SIG-M5 (cell line): ENCODE data around the gene DOCK8.
"Not testable (repeated sequence)": the region's sequence is repeated elsewhere in the genome, so short reads cannot be mapped to it uniquely, and the experiment has no call there.

ENCODE experiments used
- DNase-seq: peaks from one replicate; lab custom pipeline; 2025; lab: John Stamatoyannopoulos, UW

Gene DOCK8

DNA sequence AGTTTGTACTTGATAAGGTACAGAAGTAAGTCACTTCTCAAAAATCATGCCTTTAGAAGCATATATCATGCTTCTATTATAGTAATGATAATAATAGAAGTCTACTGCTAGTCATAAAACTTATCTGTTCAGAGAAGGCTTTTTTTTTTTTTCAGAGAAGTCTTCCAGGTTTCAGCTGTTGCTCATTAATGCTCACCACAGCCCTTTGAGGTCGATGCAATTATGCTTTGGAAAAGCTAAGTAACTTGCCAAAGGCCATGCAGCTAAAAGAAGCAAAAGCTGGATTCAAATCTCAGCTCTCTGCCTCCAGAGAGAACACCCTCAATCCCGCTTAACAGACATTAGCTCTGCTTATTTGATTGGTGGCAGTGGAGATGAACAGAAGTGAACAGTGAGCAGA is 150.8 kb downstream of the DOCK8 start:
- DNase-seq: no peak

DNA sequence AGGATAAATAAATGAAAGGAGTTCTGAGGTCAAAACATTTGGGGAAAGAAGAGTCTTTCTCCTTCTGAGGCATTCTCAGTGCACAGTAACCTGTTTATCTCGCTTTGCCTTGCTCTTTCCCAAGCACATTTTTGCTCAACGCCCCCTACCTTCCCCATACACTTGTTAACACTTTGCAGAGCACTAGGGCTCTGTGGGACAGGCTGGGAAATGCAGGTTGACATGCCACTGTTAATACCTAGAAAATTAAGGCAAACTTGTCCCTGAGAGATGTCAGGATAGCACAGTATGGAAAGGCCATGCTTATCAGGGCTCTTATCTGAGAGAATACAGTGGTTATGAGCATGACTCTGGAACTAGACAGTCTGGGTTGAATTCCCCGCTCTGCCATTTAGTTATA is 152.0 kb downstream of the DOCK8 start:
- DNase-seq: no peak

DNA sequence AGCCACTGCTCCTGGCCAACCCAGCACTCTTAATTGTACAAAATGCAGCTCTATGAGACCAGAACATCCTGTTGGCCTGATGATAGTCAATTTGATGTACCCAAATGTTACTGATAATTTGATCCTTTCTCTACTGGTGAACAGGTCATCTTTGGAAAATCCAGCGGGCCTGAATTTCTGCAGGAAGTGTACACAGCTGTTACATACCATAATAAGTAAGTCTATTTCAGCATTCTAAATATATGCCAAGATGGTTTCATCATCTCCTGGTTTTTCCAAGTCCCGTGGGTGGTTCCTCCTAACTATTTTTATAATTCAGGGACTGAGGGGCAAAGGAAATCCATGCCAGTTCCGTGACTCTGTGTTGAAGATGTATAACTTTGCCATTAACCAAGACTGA is 155.4 kb downstream of the DOCK8 start:
- no peak for DNase-seq

DNA sequence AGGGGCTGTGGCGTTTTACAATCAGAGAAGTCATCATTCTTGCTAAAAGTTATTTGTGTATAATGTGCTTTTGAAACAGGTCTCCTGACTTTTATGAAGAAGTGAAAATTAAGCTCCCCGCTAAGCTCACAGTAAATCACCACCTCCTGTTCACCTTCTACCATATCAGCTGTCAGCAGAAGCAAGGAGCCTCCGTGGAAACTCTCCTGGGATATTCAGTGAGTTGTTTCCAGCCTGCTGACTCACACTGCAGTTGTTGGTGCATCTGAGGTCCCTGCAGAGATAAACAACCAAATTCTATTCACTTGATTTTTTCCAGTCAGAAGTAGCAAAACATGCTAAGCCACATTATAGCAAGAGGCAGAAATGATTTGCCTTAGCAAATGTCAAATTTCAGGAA is 156.7 kb downstream of the DOCK8 start:
- DNase-seq: no peak

DNA sequence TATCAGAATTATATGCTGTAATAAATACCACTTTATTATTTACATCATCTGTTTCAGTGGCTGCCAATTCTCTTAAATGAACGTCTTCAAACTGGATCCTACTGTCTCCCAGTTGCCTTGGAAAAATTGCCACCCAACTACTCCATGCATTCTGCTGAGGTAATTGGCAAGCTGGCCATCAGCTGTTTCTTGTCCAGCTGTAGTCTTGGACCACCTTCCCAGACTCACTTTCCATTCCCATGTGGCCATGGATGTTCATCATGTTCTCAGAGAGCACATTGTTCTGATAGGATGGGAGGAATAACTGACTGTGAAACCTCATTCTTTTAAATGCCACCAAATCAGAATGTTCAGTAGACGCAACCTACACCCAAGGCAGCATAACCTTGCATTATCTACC is 157.5 kb downstream of the DOCK8 start:
- no peak for DNase-seq

DNA sequence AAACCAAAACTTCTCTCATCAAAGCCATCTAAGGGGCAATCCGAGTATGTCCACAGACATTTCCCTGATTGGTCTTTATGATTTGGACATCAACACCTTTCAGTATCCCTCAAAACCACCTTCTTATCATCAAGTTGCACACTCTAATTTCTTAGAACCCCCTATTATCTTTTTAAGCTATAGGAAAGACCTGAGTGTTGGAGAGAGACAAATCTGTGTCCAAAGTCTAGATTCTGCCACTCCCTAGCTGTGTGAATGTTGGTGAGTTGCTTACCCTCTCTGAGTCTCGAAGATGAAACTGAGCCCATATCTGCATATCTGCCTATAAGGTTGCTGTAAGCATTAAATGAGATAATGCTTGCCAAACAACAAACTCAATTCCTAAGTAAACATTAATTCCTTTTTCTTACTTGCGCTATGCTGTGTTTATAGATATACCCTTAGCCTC is 159.1 kb downstream of the DOCK8 start:
- no peak for DNase-seq

DNA sequence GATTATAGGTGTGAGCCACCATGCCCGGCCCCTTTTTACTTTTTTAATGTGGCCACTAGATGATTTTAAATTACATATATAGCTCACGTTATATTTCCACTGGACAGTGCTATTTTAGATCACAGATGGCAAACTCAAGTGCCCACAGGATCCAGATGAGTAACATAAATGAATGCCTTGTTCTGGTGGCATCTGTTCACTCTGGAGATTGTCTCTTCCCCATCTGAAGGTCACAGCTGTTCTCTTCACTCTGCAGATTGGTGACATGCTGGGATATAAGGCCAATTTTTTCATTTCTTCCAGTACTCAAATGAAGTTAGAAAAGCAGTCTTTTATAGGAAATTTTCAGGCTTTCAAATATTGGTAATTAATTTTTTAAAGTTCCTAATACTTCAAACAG is 160.1 kb downstream of the DOCK8 start:
- no peak for DNase-seq

DNA sequence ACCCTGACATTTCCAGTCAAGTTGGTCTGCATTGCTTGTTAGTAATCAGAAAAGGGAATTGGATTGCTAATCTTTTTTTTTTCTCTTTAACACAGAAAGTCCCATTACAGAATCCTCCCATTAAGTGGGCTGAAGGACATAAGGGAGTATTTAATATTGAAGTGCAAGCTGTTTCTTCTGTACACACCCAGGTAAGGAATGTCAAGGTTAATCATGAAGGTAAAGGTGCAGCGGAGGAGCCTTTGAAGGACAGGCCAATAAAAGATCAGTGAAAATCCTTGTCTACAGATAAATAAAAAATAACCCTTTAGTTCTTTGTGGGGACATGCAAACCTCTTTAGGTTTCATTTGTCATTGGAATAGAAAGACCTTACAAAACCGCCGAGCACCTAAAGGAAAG is 161.4 kb downstream of the DOCK8 start:
- DNase-seq: no peak

DNA sequence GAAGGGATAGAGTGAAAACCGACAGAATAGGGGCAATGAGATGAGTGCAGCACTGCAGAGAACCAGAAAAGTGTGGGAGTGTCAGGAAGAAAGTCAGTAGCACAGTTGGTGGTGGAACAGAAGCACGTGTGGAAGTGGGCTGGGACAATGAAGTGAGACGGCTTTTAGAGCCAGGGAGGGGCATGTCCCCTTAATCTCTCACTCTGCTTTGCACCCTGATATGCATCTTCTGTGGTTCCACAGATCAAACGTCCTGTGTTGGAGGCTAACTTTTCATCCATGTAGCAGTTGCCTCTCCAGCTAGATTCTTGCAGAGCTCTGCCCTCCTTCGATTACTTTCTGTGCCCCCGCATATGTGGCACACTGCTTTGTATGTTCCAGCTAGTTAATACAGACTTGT is 163.6 kb downstream of the DOCK8 start:
- no peak for DNase-seq

DNA sequence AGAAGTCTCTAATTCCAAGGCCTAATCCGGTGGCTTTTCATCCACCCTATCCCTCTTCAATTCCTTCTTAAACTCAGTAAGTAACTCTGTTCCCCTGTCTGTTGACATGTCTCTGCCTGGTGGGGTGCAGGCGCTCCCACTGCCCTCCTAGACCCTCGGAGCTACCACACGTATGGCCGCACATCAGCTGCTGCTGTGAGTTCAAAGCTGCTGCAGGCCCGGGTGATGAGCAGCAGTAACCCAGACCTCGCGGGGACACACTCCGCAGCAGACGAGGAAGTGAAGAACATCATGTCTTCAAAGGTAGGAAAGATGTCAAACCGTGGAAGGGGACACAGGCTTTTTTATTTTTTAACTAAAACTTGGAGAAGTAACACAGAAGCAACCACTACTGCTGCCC is 167.7 kb downstream of the DOCK8 start:
- no peak for DNase-seq

DNA sequence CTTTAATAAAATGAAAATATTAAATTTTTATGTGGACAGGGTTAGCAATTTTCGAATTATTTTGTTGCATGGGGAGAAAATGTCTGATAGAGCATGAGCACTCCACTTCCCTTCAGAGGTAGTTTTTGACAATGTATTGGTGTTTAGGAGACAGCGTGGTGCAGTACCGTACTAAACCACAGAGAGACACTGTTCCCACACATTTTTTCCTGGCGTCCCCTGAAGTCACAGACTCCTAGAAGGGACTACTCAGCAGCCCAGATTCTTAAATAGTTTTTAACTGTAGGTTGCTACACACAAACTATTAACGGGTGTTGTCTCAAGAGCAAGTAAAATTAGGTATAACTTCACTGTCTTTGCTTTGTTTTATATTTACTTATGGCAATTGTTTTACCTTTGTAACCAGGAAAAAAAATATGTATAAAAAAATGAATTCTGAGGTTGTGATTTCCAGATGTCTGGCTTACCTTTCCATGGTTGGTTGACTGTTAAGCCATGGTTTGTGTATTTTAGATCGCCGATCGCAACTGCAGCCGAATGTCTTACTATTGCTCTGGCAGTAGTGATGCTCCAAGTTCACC is 171.2 kb downstream of the DOCK8 start:
- no peak for DNase-seq

DNA sequence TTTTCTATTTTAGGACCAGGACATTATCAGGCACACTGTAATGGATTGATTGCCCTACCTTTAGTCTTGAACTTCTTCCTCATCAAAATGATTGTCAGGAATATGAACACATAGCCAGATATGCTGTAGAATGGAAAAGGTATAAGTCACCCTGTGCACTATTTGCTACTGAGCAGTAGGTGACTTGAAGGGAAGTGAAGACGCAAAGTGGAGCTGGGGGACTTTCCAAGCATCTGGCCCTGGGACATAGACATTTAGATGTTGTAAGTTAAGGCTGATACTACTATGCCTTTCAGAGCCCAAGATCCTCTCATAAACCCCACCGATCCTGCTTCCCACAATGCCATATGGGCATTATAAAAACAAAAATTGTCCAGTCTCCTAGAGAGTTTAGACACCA is 174.5 kb downstream of the DOCK8 start:
- no peak for DNase-seq

DNA sequence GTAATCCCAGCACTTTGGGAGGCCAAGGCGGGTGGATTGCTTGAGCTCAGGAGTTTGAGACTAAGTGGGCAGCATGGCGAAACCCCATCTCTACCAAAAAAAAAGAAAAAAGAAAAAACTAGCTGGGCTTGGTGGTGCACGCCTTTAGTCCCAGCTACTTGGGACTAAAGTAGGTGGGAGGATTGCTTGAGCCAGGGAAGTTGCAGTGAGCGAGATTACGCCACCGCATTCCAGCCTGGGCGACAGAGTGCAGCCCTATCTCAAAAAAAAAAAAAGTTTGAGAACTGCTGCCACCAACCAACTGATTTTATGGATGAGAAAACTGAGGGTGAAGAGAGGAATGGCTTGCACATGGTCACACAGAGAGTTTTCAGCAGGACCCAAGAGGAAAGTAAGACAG is 175.1 kb downstream of the DOCK8 start:
- DNase-seq: no peak

DNA sequence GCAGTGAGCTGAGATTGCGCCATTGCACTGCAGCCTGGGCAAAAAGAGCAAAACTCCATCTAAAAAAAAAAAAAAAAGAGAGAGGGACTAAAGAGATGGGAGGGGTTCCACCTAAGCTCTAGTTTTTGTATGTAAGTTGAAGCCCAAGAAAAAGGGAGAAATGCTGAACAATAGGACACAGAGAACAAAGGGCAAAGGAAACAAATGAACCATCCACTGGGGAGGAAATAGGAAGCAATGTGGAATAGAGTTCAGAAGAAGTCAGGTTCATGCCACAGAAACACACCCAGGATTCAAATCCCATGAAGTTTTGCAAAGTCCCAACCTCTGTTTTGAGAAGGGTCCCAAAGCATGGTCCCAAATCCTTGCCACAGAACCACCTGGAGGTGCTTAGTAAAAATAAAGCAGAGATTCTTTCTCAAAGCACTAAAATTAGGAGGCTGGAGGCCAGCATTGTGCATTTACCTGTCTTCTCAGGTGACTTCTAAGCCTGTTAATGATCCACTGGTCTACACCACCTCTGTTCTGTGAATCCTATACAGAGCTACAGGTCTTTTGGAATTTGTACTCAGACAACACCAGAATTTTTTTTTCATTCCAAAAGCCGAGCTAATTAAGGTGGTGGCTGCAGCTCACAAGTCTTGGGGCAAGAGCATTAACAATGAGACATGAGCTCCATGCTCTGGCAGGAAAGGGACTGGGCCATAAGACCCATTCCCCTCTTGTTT is 177.6 kb downstream of the DOCK8 start:
- DNase-seq: no peak

DNA sequence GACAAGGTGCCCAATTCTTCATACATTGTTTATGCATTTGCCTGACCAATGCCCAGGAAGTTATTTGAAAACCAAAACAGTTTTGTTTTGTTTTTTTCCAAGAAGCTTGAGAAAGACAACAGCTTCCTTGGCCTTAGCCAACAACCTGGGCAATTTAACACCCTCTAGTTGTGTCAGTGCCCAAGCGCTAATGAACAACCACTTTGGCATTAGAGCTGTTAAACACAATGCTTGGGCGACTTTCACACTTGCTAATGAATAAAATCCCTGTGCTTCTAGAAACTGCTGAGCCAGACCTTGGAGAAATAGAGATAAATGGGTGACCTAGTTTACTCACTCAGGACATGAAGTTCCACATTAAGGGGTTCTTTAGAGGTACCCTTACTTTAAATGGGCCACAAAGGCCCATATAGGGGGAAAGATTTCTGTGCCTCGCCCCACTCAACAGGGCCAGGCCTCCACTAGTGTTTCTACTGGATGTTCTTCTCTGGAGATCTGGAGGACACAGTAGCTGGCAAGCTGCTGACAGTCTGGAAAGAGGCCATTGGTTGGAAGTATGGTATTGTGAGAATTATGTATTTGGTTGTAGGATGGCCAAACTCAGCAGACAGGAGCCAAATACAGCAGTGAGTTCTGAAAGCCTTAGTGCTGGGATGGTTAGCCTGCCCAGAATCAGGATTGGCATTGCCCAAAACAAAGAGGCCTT is 179.8 kb downstream of the DOCK8 start:
- no peak for DNase-seq

DNA sequence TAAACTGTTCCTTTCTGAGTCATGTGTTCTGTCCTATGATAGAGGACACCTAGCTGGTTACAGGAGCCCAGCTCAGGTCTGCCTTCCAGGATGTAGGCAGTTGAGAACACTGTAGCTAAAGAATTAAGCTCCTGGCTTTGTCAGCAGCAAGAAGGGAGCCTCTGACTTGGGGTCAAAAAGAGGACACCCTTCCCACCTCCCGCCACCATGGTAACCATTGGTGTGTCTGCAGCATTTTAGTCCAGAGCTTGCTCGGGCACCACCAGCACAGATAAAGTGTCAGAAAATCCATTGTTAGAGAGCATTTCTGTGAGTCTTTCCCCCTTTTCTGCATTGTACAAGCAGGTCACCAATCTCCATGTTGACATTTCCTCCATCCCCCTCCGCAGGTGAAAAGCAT is 181.7 kb downstream of the DOCK8 start:
- DNase-seq: no peak

DNA sequence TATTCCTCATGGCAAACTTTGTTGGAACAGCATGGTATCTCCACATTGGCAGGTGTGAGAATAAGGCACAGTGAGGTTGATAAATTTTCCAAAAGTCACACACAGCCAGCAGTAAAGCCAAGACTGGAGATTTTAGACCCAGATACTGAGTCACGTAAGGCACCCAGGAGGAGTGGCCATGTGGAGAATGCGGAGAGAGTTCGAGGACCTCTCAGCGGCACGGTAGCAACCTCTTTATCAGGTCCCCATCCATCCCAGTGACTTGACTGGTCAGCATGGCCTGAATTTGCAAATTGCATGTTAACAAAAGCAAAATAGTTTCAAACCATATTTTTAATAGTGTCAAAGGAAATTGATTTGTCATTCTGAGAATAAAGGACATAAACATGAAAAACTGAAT is 183.4 kb downstream of the DOCK8 start:
- no peak for DNase-seq

DNA sequence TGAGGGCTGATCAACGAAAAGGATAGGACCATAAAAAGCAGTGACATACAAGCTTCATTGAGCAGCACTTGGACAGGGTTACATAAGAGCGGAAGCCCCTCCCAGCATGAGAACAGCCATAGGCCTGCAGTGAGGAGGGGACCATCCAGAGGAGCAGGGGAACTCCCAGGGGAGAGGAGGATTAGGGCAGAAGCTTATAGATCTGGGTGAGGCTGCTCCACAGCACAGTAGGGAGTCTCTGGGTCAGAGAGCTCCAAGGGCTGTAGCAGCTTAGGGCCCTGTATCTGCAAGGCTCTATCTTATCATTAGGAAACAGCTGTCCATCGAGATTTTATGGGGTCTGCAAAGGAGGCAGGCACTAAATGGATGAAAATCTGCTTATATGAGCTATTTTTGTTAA is 186.6 kb downstream of the DOCK8 start:
- DNase-seq: no peak

DNA sequence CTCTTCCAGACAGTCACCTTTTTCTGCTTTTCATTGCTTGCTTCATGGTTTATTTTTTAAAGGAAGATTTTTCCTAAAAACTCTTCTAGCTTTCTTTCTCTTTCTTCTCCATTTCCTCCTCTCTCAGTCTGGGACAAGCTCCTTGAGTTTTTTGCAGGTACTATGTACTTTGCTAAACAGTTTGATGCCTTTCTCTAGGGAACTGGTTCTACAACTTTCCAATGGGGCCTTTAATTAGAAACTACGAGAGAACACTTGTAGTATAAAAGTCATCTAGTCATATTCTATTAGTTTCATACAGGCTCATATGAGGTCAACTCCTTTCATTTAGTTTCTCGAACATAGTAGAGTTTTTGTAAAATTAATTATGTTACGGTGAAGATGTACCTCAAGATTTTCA is 189.6 kb downstream of the DOCK8 start:
- DNase-seq: no peak

DNA sequence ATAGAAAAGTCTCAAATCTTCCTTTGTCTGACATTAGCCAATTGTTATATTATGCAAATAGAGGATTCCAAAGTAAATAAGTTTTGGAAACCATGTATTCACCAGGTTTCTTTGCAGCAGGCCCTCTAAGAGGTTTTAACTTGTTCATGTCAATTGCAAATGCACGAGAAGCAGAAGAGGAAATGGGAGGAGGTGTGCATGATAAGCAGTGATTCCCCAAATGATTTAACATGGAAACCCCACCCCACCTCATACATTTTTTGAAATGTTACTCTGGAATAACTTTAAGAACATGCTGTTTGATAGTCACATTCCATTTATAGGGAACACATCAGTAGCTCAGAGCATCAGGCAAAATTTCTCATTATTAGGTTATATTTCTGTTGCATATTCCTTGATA is 190.7 kb downstream of the DOCK8 start:
- DNase-seq: no peak

DNA sequence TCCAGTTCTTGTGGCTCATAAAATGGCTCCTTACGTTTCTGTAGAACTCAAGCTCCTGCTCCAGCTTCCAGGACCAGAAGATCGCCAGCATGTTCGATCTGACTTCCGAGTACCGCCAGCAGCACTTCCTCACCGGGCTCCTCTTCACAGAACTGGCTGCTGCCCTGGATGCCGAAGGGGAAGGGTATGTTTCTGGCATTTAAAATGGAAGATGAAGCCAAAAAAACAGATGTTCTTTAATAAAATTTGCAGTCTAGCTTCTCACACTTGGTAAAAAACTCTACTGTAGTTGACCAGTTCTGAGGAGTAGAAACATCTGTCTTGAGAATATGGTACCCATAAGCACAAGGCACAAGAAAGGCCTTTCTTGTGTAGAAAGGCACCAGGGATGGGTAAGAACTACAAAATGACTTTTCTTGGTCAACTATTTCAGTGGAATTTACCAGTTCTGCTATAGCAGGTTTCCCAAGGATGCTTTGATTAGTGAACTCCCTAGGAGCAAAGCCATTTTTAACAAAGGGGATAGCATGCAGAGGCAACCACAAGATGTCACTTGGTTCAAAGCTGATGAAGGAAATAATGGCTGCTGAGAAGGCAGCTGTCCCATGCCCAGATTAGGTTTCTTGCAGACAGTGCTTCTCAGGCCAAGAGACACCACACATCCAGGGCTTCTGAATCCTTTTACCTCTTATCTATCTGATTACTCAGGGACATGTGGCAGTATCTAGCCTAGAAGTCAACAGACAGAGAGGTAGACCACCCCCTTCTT is 192.4 kb downstream of the DOCK8 start:
- DNase-seq: no peak

DNA sequence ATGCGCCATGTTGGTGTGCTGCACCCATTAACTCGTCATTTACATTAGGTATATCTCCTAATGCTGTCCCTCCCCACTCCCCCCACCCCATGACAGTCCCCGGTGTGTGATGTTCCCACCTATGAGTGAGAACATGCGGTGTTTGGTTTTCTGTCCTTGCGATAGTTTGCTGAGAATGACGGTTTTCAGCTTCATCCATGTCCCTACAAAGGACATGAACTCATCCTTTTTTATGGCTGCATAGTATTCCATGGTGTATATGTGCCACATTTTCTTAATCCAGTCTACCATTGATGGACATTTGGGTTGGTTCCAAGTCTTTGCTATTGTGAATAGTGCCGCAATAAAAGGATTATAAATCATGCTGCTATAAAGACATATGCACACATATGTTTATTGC is 195.0 kb downstream of the DOCK8 start:
- not testable (repeated sequence) for DNase-seq

DNA sequence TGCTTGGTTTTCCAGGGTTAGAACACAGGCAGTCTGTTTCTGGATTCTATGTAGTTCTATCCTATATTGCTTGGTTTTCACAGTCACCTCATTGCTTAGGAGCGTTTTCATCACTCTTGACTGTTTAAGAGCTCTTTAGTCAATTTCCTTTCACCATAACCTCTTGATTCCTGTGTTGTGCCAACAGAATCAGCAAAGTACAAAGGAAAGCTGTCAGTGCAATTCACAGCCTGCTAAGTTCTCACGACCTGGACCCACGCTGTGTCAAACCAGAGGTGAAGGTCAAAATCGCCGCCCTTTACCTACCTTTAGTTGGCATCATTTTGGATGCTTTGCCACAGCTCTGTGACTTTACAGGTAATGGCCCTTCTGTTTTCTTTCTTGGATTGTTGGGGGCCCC is 199.9 kb downstream of the DOCK8 start:
- no peak for DNase-seq
